Brain microvascular endothelial cell (primary cell): ENCODE data around the gene CFAP119.

Source experiments
- DNase-seq: peaks from one replicate; pipeline ENCODE4 v3.0.0-alpha.2; 2020
- H3K27ac ChIP-seq: fragments of 250-450 bp; sonication (Bioruptor Pico); 2 replicates; pipeline ENCODE4 v1.5.1; 2020; ENCODE audit warnings: mild to moderate bottlenecking, moderate library complexity
- H3K27me3 ChIP-seq: fragments of 250-450 bp; sonication (Bioruptor Pico); replicated peaks from 2 replicates; pipeline ENCODE4 v1.5.1; 2020; ENCODE audit warnings: mild to moderate bottlenecking
- H3K36me3 ChIP-seq: fragments of 250-450 bp; sonication (Bioruptor Pico); replicated peaks from 2 replicates; pipeline ENCODE4 v1.5.1; 2020; ENCODE audit warnings: mild to moderate bottlenecking
- H3K4me3 ChIP-seq: 2 replicates; pipeline ENCODE4 v1.5.1; 2011; ENCODE audit warnings: low read depth, mild to moderate bottlenecking, control low read depth, low read length, moderate library complexity
- in situ Hi-C: cut with HindIII; loops from 2 replicates; pipeline ENCODE4 v1.10.0; 2017; ENCODE audit warnings: low sequenced_read_pairs, low pct_ligation_motif_present
- TF ChIP-seq, protein P1 (sequence below): IDR thresholded peaks from 2 replicates; pipeline ENCODE4 v1.5.1; 2011; ENCODE audit warnings: low read depth, mild to moderate bottlenecking, moderate library complexity, low read length, control low read depth, inconsistent platforms; ENCODE audit errors: missing control alignments

CFAP119 gene

DNA sequence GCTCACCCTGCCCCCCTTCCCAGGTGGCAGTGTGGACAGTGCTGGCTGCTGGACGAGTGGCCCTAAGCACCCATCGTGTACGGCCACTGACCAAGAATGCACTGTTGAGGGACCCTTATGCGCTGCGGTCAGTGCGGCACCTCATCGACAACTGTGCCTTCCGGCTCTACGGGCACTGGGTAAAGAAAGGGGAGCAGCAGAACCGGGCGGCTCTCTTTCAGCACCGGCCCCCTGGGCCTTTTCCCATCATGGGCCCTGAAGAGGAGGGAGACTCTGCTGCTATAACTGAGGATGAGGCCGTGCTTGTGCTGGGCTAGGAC is 5.1 kb downstream of the CFAP119 start:
- H3K27ac ChIP-seq, result no peak overlapping the region
- TF ChIP-seq, protein P1, sequence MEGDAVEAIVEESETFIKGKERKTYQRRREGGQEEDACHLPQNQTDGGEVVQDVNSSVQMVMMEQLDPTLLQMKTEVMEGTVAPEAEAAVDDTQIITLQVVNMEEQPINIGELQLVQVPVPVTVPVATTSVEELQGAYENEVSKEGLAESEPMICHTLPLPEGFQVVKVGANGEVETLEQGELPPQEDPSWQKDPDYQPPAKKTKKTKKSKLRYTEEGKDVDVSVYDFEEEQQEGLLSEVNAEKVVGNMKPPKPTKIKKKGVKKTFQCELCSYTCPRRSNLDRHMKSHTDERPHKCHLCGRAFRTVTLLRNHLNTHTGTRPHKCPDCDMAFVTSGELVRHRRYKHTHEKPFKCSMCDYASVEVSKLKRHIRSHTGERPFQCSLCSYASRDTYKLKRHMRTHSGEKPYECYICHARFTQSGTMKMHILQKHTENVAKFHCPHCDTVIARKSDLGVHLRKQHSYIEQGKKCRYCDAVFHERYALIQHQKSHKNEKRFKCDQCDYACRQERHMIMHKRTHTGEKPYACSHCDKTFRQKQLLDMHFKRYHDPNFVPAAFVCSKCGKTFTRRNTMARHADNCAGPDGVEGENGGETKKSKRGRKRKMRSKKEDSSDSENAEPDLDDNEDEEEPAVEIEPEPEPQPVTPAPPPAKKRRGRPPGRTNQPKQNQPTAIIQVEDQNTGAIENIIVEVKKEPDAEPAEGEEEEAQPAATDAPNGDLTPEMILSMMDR, result no peak
- in situ Hi-C loops, result no loop called here

DNA sequence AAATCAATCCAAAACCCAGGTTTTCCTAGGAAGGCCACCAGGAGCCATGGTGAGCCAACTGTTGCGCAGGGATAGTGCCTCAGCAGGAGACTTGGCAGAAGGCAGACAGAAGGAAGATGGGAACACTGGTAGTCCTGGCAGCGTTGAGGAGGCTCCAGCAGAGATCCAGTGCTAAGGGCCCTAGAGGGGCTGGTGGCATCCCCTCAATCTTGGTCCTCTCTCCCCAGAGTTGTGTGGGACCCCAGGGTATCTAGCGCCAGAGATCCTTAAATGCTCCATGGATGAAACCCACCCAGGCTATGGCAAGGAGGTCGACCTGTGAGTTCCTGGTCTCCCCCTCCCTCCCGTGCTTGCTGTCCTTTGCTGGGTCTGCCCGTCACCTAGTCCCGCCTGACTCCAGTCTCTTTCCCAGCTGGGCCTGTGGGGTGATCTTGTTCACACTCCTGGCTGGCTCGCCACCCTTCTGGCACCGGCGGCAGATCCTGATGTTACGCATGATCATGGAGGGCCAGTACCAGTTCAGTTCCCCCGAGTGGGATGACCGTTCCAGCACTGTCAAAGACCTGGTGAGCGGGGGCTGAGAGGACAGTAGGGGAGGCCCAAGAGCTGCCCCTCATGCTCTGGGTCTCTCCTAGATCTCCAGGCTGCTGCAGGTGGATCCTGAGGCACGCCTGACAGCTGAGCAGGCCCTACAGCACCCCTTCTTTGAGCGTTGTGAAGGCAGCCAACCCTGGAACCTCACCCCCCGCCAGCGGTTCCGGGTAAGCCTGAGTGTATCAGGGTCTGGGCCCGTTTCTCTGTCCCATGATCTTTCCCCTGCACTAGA is 5.7 kb downstream of the CFAP119 start:
- Histone ChIP-seq H3K36me3 (peaks cover 31% of the 10 kb centered on the region), H3K27me3 (no peaks in the 10 kb centered on the region), H3K27ac (no peak overlapping the region), H3K4me3 (no peak overlapping the region)
- DNase-seq, result no peak
- TF ChIP-seq, protein P1, result no peak
- in situ Hi-C loops, result no loop called here

More for the DNA sequence above, 5.1 kb downstream of the CFAP119 start:
- no peak overlapping the region for H3K4me3 ChIP-seq
- peaks cover 27% of the 10 kb centered on the region for H3K36me3 ChIP-seq
- no peak for DNase-seq
- no peaks in the 10 kb centered on the region for H3K27me3 ChIP-seq

DNA sequence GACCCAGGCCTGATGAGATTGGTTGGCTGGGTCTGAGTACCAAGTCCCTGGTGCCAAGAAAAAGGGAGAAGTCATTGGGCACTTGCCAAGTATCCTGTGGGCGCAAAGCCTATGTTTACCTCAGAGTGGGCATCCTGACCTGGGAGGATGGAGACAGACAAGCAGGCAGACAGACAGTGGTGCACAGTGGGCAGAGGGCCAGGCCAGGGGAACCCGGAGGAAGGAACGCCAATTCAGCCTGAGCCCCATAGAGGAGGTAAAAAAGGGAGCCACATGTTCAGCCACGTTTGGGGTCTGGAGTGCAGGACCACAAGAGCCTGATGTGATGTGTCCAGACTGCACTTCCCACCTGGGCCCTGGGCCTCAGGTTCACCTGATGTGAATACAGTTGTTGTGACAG is 8.3 kb downstream of the CFAP119 start:
- in situ Hi-C loops, result no loop called here
- H3K36me3 ChIP-seq, result peaks cover 33% of the 10 kb centered on the region
- H3K27ac ChIP-seq, result no peak overlapping the region
- no peak for DNase-seq
- H3K27me3 ChIP-seq, result no peaks in the 10 kb centered on the region
- TF ChIP-seq, protein P1, result no peak
- H3K4me3 ChIP-seq, result no peak overlapping the region

DNA sequence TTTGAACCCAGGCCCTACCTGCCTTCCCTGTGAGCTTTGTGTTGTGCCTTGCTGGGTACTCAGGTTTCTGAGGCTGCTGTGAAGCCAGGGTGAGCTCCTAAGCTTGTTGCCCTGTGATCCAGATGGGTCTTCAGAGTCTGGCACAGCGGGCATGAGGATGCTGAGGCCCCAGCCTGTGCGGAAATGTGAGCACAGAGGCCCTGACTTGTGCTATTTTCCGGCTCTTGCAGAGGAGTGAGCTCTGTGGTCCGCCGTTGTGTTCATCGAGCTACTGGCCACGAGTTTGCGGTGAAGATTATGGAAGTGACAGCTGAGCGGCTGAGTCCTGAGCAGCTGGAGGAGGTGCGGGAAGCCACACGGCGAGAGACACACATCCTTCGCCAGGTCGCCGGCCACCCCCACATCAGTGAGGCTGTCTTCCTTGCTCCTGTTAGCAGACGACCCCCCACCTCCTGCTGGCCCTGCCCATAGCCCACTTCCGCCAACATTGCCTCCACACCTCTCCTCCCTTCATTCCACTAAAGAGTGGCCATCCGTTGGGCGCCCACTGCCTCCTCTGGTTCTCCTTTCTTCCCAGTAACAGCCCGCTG is 10.9 kb downstream of the CFAP119 start:
- no peak for DNase-seq
- H3K27ac ChIP-seq, result no peak overlapping the region
- H3K27me3 ChIP-seq, result no peaks in the 10 kb centered on the region
- peaks cover 24% of the 10 kb centered on the region for H3K36me3 ChIP-seq
- H3K4me3 ChIP-seq, result no peak overlapping the region
- in situ Hi-C loops, result no loop called here
- TF ChIP-seq, protein P1, result no peak

DNA sequence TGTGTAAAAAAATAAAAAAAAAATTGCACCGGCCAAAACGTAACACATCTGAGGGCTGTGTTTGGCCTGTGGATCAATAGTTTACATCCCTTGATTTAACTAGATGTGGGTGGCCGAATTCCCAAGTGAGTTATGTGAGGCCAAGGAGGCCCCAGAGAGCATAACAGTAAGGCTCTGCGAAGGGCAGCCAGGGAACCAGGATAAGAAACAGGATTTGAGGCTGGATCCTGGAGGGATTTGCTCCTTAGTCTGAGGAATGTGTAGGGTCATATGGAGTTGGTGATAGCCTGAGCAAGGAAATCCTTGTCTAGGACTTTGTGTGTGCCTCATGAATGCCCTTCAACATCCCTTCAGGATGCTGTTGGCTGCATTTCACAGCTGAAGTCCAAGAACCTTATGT is 11.7 kb downstream of the CFAP119 start:
- Histone ChIP-seq H3K4me3 (no peak overlapping the region), H3K36me3 (peaks cover 22% of the 10 kb centered on the region), H3K27ac (no peak overlapping the region), H3K27me3 (no peaks in the 10 kb centered on the region)
- in situ Hi-C loops, result no loop called here
- TF ChIP-seq, protein P1, result no peak
- no peak for DNase-seq
